Activated T-cell treated with anti-CD3 and anti-CD28 coated beads for 4 hours (primary cell): ENCODE measurements around the gene DLG2.
"Not testable (repeated sequence)": the region's sequence is repeated elsewhere in the genome, so short reads cannot be mapped to it uniquely, and the experiment has no call there.

ENCODE experiments used
- DNase-seq: peaks from one replicate; pipeline ENCODE4 v3.0.0-alpha.2; 2020

Gene DLG2

DNA sequence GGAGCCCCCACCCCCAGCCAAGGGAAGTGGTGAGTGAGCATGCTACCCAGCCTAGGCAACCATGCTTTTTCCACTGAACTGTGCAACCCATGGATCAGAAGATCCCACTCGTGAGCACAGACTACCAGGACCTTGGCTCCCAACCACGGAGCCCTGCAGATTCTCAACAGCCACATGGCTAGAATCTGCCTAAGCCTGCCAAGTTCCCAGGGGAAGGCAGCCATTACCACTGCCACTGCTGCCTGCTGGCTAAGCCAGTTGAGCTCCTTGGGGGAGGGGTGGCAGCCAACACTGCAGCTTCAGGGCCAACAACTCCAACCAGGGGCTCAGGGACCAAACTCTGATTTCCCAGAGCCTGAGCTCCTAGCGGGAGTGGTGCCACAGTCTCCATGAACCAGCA lies 195.8 kb downstream of the DLG2 start:
- no peak for DNase-seq

- no peak for DNase-seq
These were observed 203.3 kb downstream of the DLG2 start for GRCh38 chr11:85423794-85424193.

DNA sequence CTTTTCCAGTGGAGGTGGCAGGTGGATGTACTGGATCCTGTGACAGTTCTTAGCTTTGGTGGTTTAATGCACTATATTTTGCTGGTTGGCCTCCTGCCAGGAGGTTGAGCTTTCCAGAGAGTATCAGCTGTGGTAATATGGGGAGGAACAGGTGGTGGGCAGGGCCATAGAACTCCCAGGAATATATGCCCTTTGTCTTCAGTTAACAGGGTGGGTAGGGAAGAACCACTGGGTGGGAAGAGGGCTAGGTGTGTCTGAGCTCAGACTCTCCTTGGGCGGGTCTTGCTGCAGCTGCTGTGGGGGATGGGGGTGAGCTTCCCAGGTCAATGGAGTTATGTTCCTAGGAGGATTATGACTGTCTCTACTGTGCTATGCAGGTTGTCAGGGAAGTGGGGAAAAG lies 203.8 kb downstream of the DLG2 start:
- DNase-seq, result no peak

GRCh38 chr11:85414175-85414574 lies 213.0 kb downstream of the DLG2 start:
- no peak for DNase-seq

DNA sequence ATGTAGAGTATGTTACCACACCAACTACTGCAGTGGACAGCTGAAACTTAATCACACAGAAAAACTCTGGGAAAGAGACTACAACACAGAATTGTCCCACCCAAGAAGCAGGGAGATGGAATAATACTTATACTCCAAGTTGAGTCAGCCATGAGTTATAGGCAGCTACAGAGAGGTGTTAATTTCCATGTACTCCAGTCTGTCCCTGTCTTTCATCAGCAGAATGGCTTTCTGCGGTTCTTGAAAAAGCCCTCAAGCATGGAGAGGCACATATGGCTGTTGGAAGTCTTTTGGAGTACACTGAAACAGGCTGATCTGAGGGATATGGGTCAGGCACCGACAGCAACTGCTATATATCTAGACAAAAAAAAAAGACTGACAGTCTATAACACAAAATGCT lies 219.5 kb downstream of the DLG2 start:
- DNase-seq, result no peak

DNA sequence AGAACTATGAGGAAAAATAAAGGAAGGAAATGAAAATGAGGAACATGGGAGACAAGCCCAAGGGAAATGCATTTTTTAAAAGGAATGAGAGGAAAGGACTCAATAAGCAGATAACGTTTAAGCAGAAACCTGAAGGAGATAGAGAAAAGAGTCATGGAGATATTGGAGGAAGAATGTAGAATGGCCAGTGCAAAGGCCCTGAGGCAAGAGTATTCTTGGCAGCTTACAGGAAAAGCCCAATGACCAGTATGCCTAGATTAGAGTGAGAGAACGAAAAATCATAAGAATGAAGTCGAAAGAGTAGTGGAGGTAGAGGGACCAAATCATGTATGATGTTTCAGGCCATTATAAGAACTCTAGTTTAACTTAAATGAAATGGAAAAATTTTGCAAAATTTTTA lies 220.3 kb downstream of the DLG2 start:
- DNase-seq, result no peak

- DNase-seq, result no peak
These were observed 220.8 kb downstream of the DLG2 start for GRCh38 chr11:85406316-85406715.

GRCh38 chr11:85395515-85396055 lies 231.6 kb downstream of the DLG2 start:
- DNase-seq, result not testable (repeated sequence)

DNA sequence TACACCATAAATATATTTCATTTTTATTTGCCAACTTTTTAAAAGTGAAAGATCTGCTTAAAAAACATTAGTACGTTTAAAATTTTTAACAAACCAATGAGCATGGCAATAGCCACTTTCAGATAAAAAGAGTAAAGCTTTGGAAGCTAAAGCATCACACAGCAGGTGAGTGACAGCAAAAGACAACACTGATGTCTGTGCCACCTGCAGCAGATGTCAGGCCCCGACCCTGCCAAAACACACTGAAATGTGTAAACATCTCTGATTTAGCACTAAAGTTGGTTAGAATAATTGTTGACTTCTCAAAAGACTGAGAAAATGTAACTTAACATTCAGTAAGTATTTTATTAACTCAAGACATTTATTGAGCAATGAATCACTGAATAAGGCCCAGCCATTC lies 232.9 kb downstream of the DLG2 start:
- no peak for DNase-seq

- DNase-seq, result no peak
These were observed 236.0 kb downstream of the DLG2 start for GRCh38 chr11:85391141-85391540.

GRCh38 chr11:85385547-85385946 lies 241.6 kb downstream of the DLG2 start:
- DNase-seq, result no peak

GRCh38 chr11:85385111-85385510 lies 242.0 kb downstream of the DLG2 start:
- DNase-seq, result no peak

DNA sequence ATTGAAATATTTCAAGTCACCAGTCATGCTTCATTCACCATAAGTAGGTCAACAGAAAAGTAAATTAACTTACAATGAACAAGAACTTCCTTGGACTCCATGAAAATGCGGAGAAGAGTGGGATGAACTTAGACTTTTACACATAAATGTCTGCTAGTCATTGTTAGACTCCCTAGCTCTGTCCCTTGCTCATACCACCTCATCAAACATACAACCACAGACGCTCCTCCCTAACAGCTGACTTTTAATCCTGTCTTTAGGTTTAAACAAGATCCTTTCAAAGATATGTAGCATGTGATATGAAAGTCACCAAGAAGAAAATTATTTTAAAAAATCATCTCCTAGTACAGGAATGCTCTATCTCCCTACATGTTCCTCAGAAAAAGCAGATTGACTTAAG lies 248.1 kb downstream of the DLG2 start:
- no peak for DNase-seq

DNA sequence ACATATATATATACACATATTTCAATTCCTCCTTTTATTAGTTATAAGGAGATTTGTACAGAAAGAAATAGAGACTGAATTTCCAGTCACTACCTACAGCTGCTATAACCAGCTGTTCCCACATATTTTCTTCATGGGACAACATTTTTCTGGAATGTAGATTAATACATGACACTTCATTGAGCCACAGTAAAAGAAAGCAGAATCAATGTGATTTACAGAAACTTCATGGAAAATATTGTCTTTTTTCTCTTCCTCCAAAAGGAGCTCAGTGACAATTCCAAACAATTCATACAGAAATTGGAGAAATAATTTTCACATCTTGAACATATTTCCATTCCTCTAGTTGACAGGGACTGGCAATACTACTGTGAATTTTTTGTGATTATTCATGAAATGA lies 249.2 kb downstream of the DLG2 start:
- DNase-seq, result no peak

- DNase-seq, result no peak
These were observed 267.3 kb downstream of the DLG2 start for GRCh38 chr11:85359859-85360258.

DNA sequence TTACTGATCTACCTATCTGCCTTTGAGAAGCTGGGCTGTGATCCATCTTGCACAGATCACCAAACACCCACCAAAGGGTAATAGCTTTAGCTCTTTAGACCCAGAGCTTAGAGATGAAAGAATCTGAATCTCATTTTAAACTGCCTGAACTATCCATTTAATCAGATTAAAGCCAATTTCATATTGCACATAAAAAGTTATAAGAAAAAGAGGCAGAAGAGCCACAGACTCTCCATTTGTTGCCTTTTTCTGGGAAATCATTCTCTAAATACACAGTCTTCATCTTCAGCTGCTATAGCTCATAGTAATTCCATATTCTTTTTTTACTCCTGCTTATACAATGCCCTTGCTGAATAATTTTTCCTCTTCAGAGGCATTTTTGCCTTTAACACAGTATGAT lies 271.2 kb downstream of the DLG2 start:
- no peak for DNase-seq

- not testable (repeated sequence) for DNase-seq
These were observed 277.6 kb downstream of the DLG2 start for GRCh38 chr11:85349539-85349938.

DNA sequence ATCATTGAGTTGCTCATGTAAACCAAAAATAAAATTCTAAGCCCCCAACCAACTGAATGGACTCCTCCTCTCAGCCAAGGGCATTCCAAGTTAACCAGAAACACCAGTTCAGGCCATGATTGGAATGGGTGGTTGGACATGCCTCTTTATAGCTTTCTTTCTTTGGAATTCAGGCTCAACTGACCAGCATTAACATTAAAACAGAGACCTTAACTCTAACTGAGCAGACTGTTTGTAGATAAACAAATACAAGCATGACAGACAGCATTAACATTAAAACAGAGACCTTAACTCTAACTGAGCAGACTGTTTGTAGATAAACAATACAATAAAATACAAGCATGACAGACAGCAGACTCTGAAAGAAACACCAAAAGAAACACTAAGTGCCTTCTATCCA lies 278.2 kb downstream of the DLG2 start:
- DNase-seq, result no peak

GRCh38 chr11:85347291-85347690 lies 279.9 kb downstream of the DLG2 start:
- no peak for DNase-seq

- no peak for DNase-seq
These were observed 280.7 kb downstream of the DLG2 start for GRCh38 chr11:85346484-85346883.

- not testable (repeated sequence) for DNase-seq
These were observed 286.3 kb downstream of the DLG2 start for GRCh38 chr11:85340846-85341245.

GRCh38 chr11:85318573-85318972 lies 308.6 kb downstream of the DLG2 start:
- no peak for DNase-seq

GRCh38 chr11:85316967-85317366 lies 310.2 kb downstream of the DLG2 start:
- DNase-seq, result no peak

GRCh38 chr11:85313741-85314140 lies 313.4 kb downstream of the DLG2 start:
- no peak for DNase-seq

- DNase-seq, result no peak
These were observed 316.7 kb downstream of the DLG2 start for GRCh38 chr11:85310479-85310878.

GRCh38 chr11:85307366-85307765 lies 319.8 kb downstream of the DLG2 start:
- no peak for DNase-seq
